Caco-2 (cell line): ENCODE measurements around the gene WWP2. TPM values are rescaled to one million over a fixed set of nuclear protein-coding genes. Genes with fewer than 3 reads are reported as not detected.
"Not testable (repeated sequence)": the region's sequence is repeated elsewhere in the genome, so short reads cannot be mapped to it uniquely, and the experiment has no call there.

Experiments
- BruUV-seq: library from RNA; stranded (reverse); fragments of 400-500 nt; replicated peaks from 2 replicates; lab custom pipeline; 2021; lab: Mats Ljungman, UMichigan
- CTCF ChIA-PET: fragments of 300-600 bp; sonication (Branson Sonifier 250); formaldehyde crosslinking; loops from one replicate; lab custom pipeline; 2022; ENCODE audit warnings: antibody characterized with exemption; lab: Charles Lee
- POLR2A ChIA-PET: fragments of 300-600 bp; sonication (Branson Sonifier 250); formaldehyde crosslinking; loops from one replicate; lab custom pipeline; 2022; ENCODE audit warnings: antibody characterized with exemption; lab: Charles Lee
- DNase-seq, 2 experiments: peaks; one replicate each; pipeline versions ENCODE4 v3.0.0 to v3.0.0-alpha.2; 2020 to 2022
- H3K27me3 ChIP-seq: replicated peaks from 2 replicates; pipeline ENCODE4 v1.6.0; 2011; ENCODE audit warnings: low read length; ENCODE audit not compliant: control insufficient read depth, insufficient read depth
- H3K36me3 ChIP-seq: 2 replicates; pipeline ENCODE4 v1.5.1; 2011; ENCODE audit warnings: low read length; ENCODE audit not compliant: control insufficient read depth, insufficient read depth
- H3K4me1 ChIP-seq: fragments of 250-450 bp; sonication (Bioruptor Pico); 2 replicates; pipeline ENCODE4 v1.5.1; 2020; ENCODE audit warnings: mild to moderate bottlenecking
- H3K4me3 ChIP-seq: 2 replicates; pipeline ENCODE4 v1.5.1; 2011; ENCODE audit warnings: low read depth, mild to moderate bottlenecking, control low read depth, low read length
- H3K9me3 ChIP-seq: fragments of 250-450 bp; sonication (Bioruptor Pico); 2 replicates; pipeline ENCODE4 v1.5.1; 2020; ENCODE audit warnings: mild to moderate bottlenecking, moderate library complexity
- H3K27ac Mint-ChIP-seq: one replicate; pipeline ENCODE4 v1.8.0; 2022; ENCODE audit warnings: mixed read lengths; ENCODE audit not compliant: unreplicated experiment
- H3K27me3 Mint-ChIP-seq: one replicate; pipeline ENCODE4 v1.8.0; 2022; ENCODE audit warnings: mixed read lengths; ENCODE audit not compliant: insufficient read depth, unreplicated experiment
- H3K36me3 Mint-ChIP-seq: one replicate; pipeline ENCODE4 v1.8.0; 2022; ENCODE audit warnings: mild to moderate bottlenecking, mixed read lengths; ENCODE audit not compliant: insufficient read depth, unreplicated experiment
- H3K4me1 Mint-ChIP-seq: one replicate; pipeline ENCODE4 v1.8.0; 2022; ENCODE audit warnings: low read depth, mixed read lengths; ENCODE audit not compliant: unreplicated experiment
- H3K4me3 Mint-ChIP-seq: one replicate; pipeline ENCODE4 v1.8.0; 2022; ENCODE audit warnings: mild to moderate bottlenecking, moderate library complexity, mixed read lengths; ENCODE audit not compliant: unreplicated experiment
- H3K9me3 Mint-ChIP-seq: one replicate; pipeline ENCODE4 v1.8.0; 2022; ENCODE audit warnings: mixed read lengths; ENCODE audit not compliant: unreplicated experiment
- intact Hi-C: fragments of 100-400 bp; cut with micrococcal nuclease; formaldehyde crosslinking; loops from one replicate; pipeline ENCODE4 v1.10.0; 2022; ENCODE audit not compliant: unreplicated experiment
- total RNA-seq: library from RNA; stranded (reverse); gene quantifications from 2 replicates; pipeline ENCODE4 v1.2.3, GENCODE V29; 2022
- TF ChIP-seq, protein P1 (sequence below), 2 experiments: fragments of 200-600 bp in 1 of 2; IDR thresholded peaks; 1 replicate in 1 of 2; 2 replicates in 1 of 2; pipeline versions ENCODE4 v1.5.1 to v1.8.0; 2011 to 2022; ENCODE audit warnings: antibody characterized with exemption in 1 of 2, control low read depth in 1 of 2, inconsistent platforms in 1 of 2, low read depth in 1 of 2, low read length in 1 of 2, mild to moderate bottlenecking in 1 of 2, moderate library complexity in 1 of 2; ENCODE audit not compliant: insufficient read depth in 1 of 2, severe bottlenecking in 1 of 2, unreplicated experiment in 1 of 2

Gene WWP2
- total RNA-seq, 1 experiment from 2014 or later, result 39.7 TPM

DNA sequence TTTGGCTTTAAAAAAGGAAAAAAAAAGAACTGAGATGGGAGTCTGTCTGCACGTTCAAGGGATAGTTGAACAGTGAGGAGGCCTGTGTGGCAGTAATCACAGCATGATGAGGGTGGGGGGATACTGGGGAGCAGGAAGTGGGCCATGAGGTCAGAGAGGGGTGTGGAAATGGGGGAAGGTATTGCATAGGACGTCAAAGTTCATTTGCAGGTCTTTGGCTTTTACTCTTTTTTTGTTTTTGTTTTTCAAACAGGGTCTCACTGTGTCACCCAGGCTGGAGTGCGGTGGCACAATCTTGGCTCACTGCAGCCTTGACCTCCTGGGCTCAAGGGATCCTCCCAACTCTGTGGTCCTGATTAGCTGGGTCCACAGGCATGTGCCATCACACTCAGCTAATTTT, 19.0 kb downstream of the WWP2 start:
- no peak for DNase-seq
- TF ChIP-seq, protein P1, sequence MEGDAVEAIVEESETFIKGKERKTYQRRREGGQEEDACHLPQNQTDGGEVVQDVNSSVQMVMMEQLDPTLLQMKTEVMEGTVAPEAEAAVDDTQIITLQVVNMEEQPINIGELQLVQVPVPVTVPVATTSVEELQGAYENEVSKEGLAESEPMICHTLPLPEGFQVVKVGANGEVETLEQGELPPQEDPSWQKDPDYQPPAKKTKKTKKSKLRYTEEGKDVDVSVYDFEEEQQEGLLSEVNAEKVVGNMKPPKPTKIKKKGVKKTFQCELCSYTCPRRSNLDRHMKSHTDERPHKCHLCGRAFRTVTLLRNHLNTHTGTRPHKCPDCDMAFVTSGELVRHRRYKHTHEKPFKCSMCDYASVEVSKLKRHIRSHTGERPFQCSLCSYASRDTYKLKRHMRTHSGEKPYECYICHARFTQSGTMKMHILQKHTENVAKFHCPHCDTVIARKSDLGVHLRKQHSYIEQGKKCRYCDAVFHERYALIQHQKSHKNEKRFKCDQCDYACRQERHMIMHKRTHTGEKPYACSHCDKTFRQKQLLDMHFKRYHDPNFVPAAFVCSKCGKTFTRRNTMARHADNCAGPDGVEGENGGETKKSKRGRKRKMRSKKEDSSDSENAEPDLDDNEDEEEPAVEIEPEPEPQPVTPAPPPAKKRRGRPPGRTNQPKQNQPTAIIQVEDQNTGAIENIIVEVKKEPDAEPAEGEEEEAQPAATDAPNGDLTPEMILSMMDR (IDR thresholded peaks at IDR 0.05; ENCODE audit: insufficient read depth in 1 of 2, low read depth in 1 of 2, low read length in 1 of 2, severe bottlenecking in 1 of 2, unreplicated experiment in 1 of 2), result no peak
- Histone ChIP-seq H3K4me3 (no peak overlapping the region), H3K27me3 (no peaks in the 10 kb centered on the region), H3K9me3 (peaks cover 6% of the 10 kb centered on the region; the same call in 1 of the 2 replicates), H3K4me1 (no peaks in the 10 kb centered on the region), H3K36me3 (no peaks in the 10 kb centered on the region)
- BruUV-seq, result no TSS peak
- Mint-ChIP-seq H3K27me3 (no peaks in the 10 kb centered on the region), H3K4me1 (no peaks in the 10 kb centered on the region), H3K36me3 (peaks cover 18% of the 10 kb centered on the region), H3K4me3 (no peak overlapping the region), H3K27ac (no peak overlapping the region), H3K9me3 (peaks cover 2% of the 10 kb centered on the region)
- intact Hi-C loops, result no loop called here
- ChIA-PET POLR2A (no interaction called here), CTCF (no interaction called here)

GRCh38 chr16:69784586-69784985, 22.5 kb downstream of the WWP2 start:
- ChIA-PET POLR2A (no interaction called here), CTCF (no interaction called here)
- Mint-ChIP-seq H3K4me3 (no peak overlapping the region), H3K27ac (no peak overlapping the region), H3K4me1 (peaks cover 12% of the 10 kb centered on the region), H3K27me3 (no peaks in the 10 kb centered on the region), H3K9me3 (no peaks in the 10 kb centered on the region), H3K36me3 (peaks cover 37% of the 10 kb centered on the region)
- intact Hi-C loops, result no loop called here
- Histone ChIP-seq H3K4me3 (no peak overlapping the region), H3K27me3 (no peaks in the 10 kb centered on the region), H3K36me3 (no peaks in the 10 kb centered on the region), H3K9me3 (no peaks in the 10 kb centered on the region), H3K4me1 (peaks cover 12% of the 10 kb centered on the region)
- no peak for DNase-seq
- TF ChIP-seq, protein P1 (IDR thresholded peaks at IDR 0.05; ENCODE audit: insufficient read depth in 1 of 2, low read depth in 1 of 2, low read length in 1 of 2, severe bottlenecking in 1 of 2, unreplicated experiment in 1 of 2), result no peak
- no TSS peak for BruUV-seq

DNA sequence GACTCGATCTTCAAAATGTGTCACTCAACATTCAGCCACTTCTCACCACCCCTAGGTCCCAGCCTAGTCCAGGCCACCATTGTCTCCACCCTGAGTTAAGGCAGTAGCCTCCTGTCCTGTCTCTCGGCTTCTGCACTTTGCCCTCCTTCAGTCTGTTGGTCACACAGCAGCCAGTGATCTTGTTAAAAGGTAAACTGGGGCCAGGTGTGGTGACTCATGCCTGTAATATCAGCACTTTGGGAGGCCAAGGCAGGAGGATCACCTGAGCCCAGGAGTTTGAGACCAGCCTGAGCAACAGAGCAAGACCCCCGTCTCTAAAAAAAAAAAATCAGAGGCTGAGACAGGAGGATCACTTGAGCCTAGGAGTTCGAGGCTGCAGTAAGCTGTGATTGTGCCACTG, 25.8 kb downstream of the WWP2 start:
- H3K4me1 ChIP-seq, result peaks cover 21% of the 10 kb centered on the region
- no peaks in the 10 kb centered on the region for H3K9me3 Mint-ChIP-seq
- H3K27me3 Mint-ChIP-seq, result no peaks in the 10 kb centered on the region
- BruUV-seq, result no TSS peak
- peak in 1 of 2 experiments; percentile 70 for DNase-seq
- ChIA-PET CTCF (no interaction called here), POLR2A (no interaction called here)
- peaks cover 12% of the 10 kb centered on the region for H3K4me1 Mint-ChIP-seq
- no peaks in the 10 kb centered on the region for H3K9me3 ChIP-seq
- no peak overlapping the region for H3K4me3 Mint-ChIP-seq
- TF ChIP-seq, protein P1 (IDR thresholded peaks at IDR 0.05; ENCODE audit: insufficient read depth in 1 of 2, low read depth in 1 of 2, low read length in 1 of 2, severe bottlenecking in 1 of 2, unreplicated experiment in 1 of 2), result no peak
- intact Hi-C loops, result no loop called here
- no peaks in the 10 kb centered on the region; the same call in 1 of the 2 replicates for H3K36me3 ChIP-seq
- peak overlapping the region; percentile 28 for H3K27ac Mint-ChIP-seq
- no peaks in the 10 kb centered on the region for H3K27me3 ChIP-seq
- no peak overlapping the region for H3K4me3 ChIP-seq
- H3K36me3 Mint-ChIP-seq, result peaks cover 35% of the 10 kb centered on the region

DNA sequence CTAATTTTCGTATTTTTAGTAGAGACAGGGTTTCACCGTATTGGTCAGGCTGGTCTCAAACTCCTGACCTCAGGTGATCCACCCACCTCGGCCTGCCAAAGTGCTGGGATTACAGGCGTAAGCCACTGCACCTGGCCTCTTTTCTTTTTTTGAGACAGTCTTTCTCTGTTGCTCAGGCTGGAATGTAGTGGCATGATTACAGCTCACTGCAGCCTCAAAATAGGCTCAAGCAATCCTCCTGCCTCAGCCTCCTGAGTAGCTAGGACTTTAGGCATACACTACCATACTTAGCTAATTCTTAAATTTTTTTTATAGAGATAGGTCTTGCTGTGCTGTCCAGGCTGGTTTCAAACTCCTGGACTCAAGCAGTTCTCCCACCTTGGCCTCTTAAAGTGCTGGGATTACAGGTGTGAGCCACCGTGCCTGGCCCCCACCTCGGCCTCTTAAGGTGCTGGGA, 29.3 kb downstream of the WWP2 start:
- H3K4me1 ChIP-seq, result peaks cover 21% of the 10 kb centered on the region
- H3K4me3 ChIP-seq, H3K36me3 ChIP-seq, H3K4me3 Mint-ChIP-seq, H3K9me3 ChIP-seq, H3K27me3 Mint-ChIP-seq, POLR2A ChIA-PET, H3K27me3 ChIP-seq, H3K9me3 Mint-ChIP-seq, BruUV-seq, intact Hi-C loops, H3K27ac Mint-ChIP-seq, DNase-seq: not testable (repeated sequence)
- Mint-ChIP-seq H3K36me3 (peaks cover 27% of the 10 kb centered on the region), H3K4me1 (peaks cover 12% of the 10 kb centered on the region)
- CTCF ChIA-PET, result interaction anchor here (0.7 kb wide), 1 partner anchor 139 kb away, joined by 3 read pairs; no protein-coding TSS in a partner anchor
